ENCODE data around the gene BCL11A. TPM values are rescaled to one million over a fixed set of nuclear protein-coding genes. Genes with fewer than 3 reads are reported as not detected.

Gene BCL11A
- total and polyA plus RNA-seq, 8 donors = 1.2 to 27.4 (median 16.3) TPM

- peak overlapping the region; percentile 65 to 90 (median 82) for H3K4me3 ChIP-seq
- peak; percentile 55 to 79 for DNase-seq
- no peak for TF ChIP-seq POLR2A (IDR thresholded peaks at IDR 0.05)
- no peak for TF ChIP-seq EP300 (IDR thresholded peaks at IDR 0.05)
- no peak for TF ChIP-seq CTCF (IDR thresholded peaks at IDR 0.05)
- TF ChIP-seq POLR2AphosphoS5 (IDR thresholded peaks at IDR 0.05) = no peak
- H3K27me3 ChIP-seq = peaks cover 6 to 85% (median 66%) of the 10 kb centered on the region in 3 donors
- intact Hi-C loops (cut with DNase I; ENCODE audit: low total_unique reads) = no loop called here
- H3K36me3 ChIP-seq = no peaks in the 10 kb centered on the region
- H3K27ac ChIP-seq = peak overlapping the region; percentile 50 to 88 (median 75)
- 2 to 4% (median 2%) methylated on average over 34 to 63 of the region's 63 CpGs for WGBS, 5 donors
- peaks cover 45 to 89% (median 79%) of the 10 kb centered on the region in 4 donors for H3K4me1 ChIP-seq
- H3K9me3 ChIP-seq = no peaks in the 10 kb centered on the region
These were observed 2.0 kb downstream of the BCL11A start for GRCh38 chr2:60551240-60552077.

- H3K27me3 ChIP-seq = peaks cover 6 to 82% (median 64%) of the 10 kb centered on the region in 3 donors
- peaks cover 44 to 89% (median 76%) of the 10 kb centered on the region in 4 donors for H3K4me1 ChIP-seq
- H3K27ac ChIP-seq = peak overlapping the region; percentile 36 to 88 (median 75)
- no peaks in the 10 kb centered on the region for H3K9me3 ChIP-seq
- 2 to 8% (median 5%) methylated on average over 4 to 8 of the region's 8 CpGs for WGBS, 5 donors
- DNase-seq = no peak
- peak overlapping the region; percentile 65 to 90 (median 82) for H3K4me3 ChIP-seq
- no peak for TF ChIP-seq POLR2A (IDR thresholded peaks at IDR 0.05)
- TF ChIP-seq POLR2AphosphoS5 (IDR thresholded peaks at IDR 0.05) = no peak
- no peak for TF ChIP-seq CTCF (IDR thresholded peaks at IDR 0.05)
- no peak for TF ChIP-seq EP300 (IDR thresholded peaks at IDR 0.05)
- intact Hi-C loops (cut with DNase I; ENCODE audit: low total_unique reads) = no loop called here
- H3K36me3 ChIP-seq = no peaks in the 10 kb centered on the region
These were observed 2.5 kb downstream of the BCL11A start for GRCh38 chr2:60550984-60551239.

- Histone ChIP-seq H3K9me3 (no peaks in the 10 kb centered on the region), H3K27ac (peak overlapping the region; percentile 75 to 88 (median 83)), H3K36me3 (no peaks in the 10 kb centered on the region), H3K27me3 (peaks cover 6 to 82% (median 60%) of the 10 kb centered on the region in 3 donors), H3K4me1 (peaks cover 39 to 86% (median 72%) of the 10 kb centered on the region in 4 donors), H3K4me3 (peak overlapping the region; percentile 65 to 90 (median 82))
- intact Hi-C loops (cut with DNase I; ENCODE audit: low total_unique reads) = no loop called here
- 0 to 1% (median 1%) methylated on average over 43 to 62 of the region's 62 CpGs for WGBS, 5 donors
- TF ChIP-seq EP300 (IDR thresholded peaks at IDR 0.05) (no peak), POLR2AphosphoS5 (IDR thresholded peaks at IDR 0.05) (peak in 1 of 3 donors; percentile 56), CTCF (IDR thresholded peaks at IDR 0.05) (peak in 5 of 7 experiments; percentile 44 to 73 (median 56))
- peak; percentile 79 to 97 for DNase-seq
These were observed 3.1 kb downstream of the BCL11A start for GRCh38 chr2:60550178-60550983.

GRCh38 chr2:60549928-60550177 is 3.6 kb downstream of the BCL11A start:
- Histone ChIP-seq H3K9me3 (no peaks in the 10 kb centered on the region), H3K27me3 (peaks cover 6 to 82% (median 56%) of the 10 kb centered on the region in 3 donors)
- intact Hi-C loops (cut with DNase I; ENCODE audit: low total_unique reads) = no loop called here

More at GRCh38 chr2:60549928-60550177, 3.6 kb downstream of the BCL11A start:
- H3K36me3 ChIP-seq = no peaks in the 10 kb centered on the region
- DNase-seq = no peak
- peak overlapping the region; percentile 75 to 88 (median 83) for H3K27ac ChIP-seq
- H3K4me3 ChIP-seq = peak overlapping the region; percentile 65 to 90 (median 82)
- WGBS, 5 donors = 0 to 1% (median 0%) methylated on average over 11 to 13 of the region's 13 CpGs
- H3K4me1 ChIP-seq = peaks cover 35 to 85% (median 66%) of the 10 kb centered on the region in 4 donors
- no peak for TF ChIP-seq POLR2AphosphoS5 (IDR thresholded peaks at IDR 0.05)
- no peak for TF ChIP-seq CTCF (IDR thresholded peaks at IDR 0.05)
- no peak for TF ChIP-seq POLR2A (IDR thresholded peaks at IDR 0.05)
- TF ChIP-seq EP300 (IDR thresholded peaks at IDR 0.05) = no peak
